ENCODE data around the gene FMR1. TPM values are rescaled to one million over a fixed set of nuclear protein-coding genes. Genes with fewer than 3 reads are reported as not detected.

FMR1 gene
- total RNA-seq, 1 experiment from 2014 or later = 44.6 TPM

- Mint-ChIP-seq H3K9me3 (peaks cover 59 to 69% of the 10 kb centered on the region in 2 experiments), H3K27me3 (ENCODE audit: low read depth) (no peaks in the 10 kb centered on the region), H3K27ac (no peak overlapping the region), H3K4me3 (no peak overlapping the region), H3K4me1 (peaks cover 5% of the 10 kb centered on the region in 2 experiments; a peak in 2 of 4 replicates), H3K36me3 (ENCODE audit: insufficient read depth in 1 of 3, low read depth in 3 of 3) (no peaks in the 10 kb centered on the region; a peak in 2 of 7 replicates)
- no peaks in the 10 kb centered on the region for H3K79me2 ChIP-seq (ENCODE audit: insufficient read depth, low read length)
- WGBS (ENCODE audit: extremely low coverage, insufficient read length, low lambda C conversion rate) = no CpG with 5 or more reads among the region's 1 CpG
- no peak overlapping the region for H3K56ac ChIP-seq (ENCODE audit: insufficient read length, low read depth, low read length)
- no peak overlapping the region for H3K18ac ChIP-seq (ENCODE audit: insufficient read length, low read depth, low read length)
- H3K27me3 ChIP-seq (ENCODE audit: insufficient read depth, low read length) = no peaks in the 10 kb centered on the region
- no peak overlapping the region for H3K14ac ChIP-seq (ENCODE audit: insufficient read depth, low read length)
- H4K8ac ChIP-seq (replicated peaks; ENCODE audit: insufficient read length, low read depth, low read length) = no peak overlapping the region
- H3K27ac ChIP-seq (ENCODE audit: insufficient read length, low read depth, low read length) = no peak overlapping the region
- no peak overlapping the region for H2BK5ac ChIP-seq (ENCODE audit: insufficient read length, low read length)
- no peak overlapping the region for H3K9ac ChIP-seq (ENCODE audit: extremely low read depth, insufficient read length, low read length)
- H3T11ph ChIP-seq (ENCODE audit: low read length) = no peak overlapping the region
- DNase-seq = no peak
- H2BK15ac ChIP-seq (ENCODE audit: low read depth, low read length) = no peak overlapping the region
- H3K23me2 ChIP-seq (ENCODE audit: insufficient read length, low read depth, low read length, poor library complexity, severe bottlenecking) = no peaks in the 10 kb centered on the region
- H2AFZ ChIP-seq (ENCODE audit: low read length) = no peak overlapping the region
- no peaks in the 10 kb centered on the region for H3K79me1 ChIP-seq (ENCODE audit: insufficient read depth, low read depth, low read length, poor library complexity, severe bottlenecking)
- H4K20me1 ChIP-seq (ENCODE audit: control insufficient read depth, insufficient read depth, insufficient read length) = no peaks in the 10 kb centered on the region
- no peak overlapping the region for H3K4me2 ChIP-seq (ENCODE audit: insufficient read depth, insufficient read length, low read length)
- no peak overlapping the region for H3K4ac ChIP-seq (ENCODE audit: low read depth, low read length)
- no peak for TF ChIP-seq CTCF (conservative IDR thresholded peaks at IDR 0.05)
- no peak overlapping the region for H2BK12ac ChIP-seq (ENCODE audit: insufficient read length, low read depth, low read length)
- no peak overlapping the region for H4K91ac ChIP-seq (ENCODE audit: insufficient read length, low read depth, low read length)
- H3K4me1 ChIP-seq (ENCODE audit: insufficient read depth, low read length) = no peaks in the 10 kb centered on the region
- H2AK5ac ChIP-seq (ENCODE audit: insufficient read length, low read length) = no peak overlapping the region
- H3K23ac ChIP-seq (ENCODE audit: insufficient read length, low read depth, low read length) = no peak overlapping the region
- H2BK120ac ChIP-seq (ENCODE audit: low read depth, low read length, poor library complexity, severe bottlenecking) = no peak overlapping the region
- H4K5ac ChIP-seq (ENCODE audit: insufficient read length, low read depth, low read length) = no peak overlapping the region
- no peak overlapping the region for H2BK20ac ChIP-seq (ENCODE audit: low read depth, low read length, poor library complexity, severe bottlenecking)
- H3K9me3 ChIP-seq (ENCODE audit: control insufficient read depth, low read depth, low read length) = peaks cover 8% of the 10 kb centered on the region
Observed at GRCh38 chrX:147890756-147891155, 21.0 kb upstream of the FMR1 start.
